Caki2 (cell line): ENCODE measurements around the gene STX8. TPM values are rescaled to one million over a fixed set of nuclear protein-coding genes. Genes with fewer than 3 reads are reported as not detected.

Source experiments
- DNase-seq: peaks from one replicate; pipeline ENCODE4 v3.0.0-alpha.2; 2015; ENCODE audit warnings: low read depth
- in situ Hi-C: cut with HindIII; loops from 2 replicates; pipeline ENCODE4 v1.10.0; 2016; ENCODE audit warnings: low sequenced_read_pairs, low pct_unique_long_range_greater_than_20kb, mixed read lengths
- total RNA-seq: library from RNA; depleted of rRNA; stranded (reverse); fragments of >200 nt; shearing (Covaris generic); gene quantifications from 2 replicates; pipeline ENCODE4 v1.2.3, GENCODE V29; 2014; ENCODE audit warnings: low replicate concordance

The STX8 gene
- total RNA-seq, 1 experiment from 2014 or later, result 34.0 TPM

DNA sequence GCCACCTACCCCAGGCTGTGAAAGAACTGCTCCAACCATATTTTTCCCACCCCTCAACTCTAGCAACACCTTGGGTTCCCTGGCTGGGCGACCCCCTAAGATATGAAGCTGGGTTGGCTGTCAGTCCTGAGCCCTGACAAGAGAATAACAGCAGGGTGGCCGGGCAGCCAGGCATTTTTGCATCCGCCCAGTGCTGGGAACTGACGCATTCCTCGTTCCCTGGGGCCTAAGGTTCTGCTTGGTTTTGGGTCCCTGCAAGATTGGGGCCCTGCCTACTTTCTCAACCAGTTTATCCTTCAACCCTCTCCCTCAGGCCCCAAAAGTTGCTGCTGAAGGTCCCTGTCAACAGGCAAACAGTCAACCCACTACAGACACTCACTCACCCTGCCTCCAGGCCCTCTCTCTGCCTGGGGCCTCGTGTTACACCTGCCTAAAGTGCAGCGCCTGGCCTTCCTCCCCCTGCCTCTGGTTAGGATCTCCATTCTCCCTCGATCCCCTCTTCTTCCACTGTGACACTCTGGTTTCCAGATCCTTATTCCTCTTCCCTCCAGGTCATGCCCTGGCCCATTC is 151.5 kb downstream of the STX8 start:
- in situ Hi-C loops, result no loop called here

DNA sequence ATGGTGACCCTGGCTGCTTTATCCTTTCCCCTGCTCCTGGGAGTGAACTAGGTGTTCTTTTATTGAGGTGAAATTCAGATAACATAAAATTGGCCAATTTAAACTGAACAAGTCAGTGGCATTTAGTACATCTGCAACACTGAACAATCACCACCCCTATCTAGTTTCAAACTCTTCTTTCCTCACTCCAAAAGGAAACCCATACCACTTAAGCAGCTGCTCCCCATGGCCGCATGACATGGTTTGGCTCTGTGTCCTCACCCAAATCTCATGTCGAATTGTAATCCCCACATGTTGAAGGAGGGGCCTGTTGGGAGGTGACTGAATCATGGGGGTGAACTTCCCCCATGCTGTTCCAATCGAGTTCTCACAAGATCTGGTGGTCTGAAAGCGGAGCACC is 154.1 kb downstream of the STX8 start:
- in situ Hi-C loops, result no loop called here
- DNase-seq, result no peak

More for the DNA sequence above, 151.5 kb downstream of the STX8 start:
- no peak for DNase-seq

DNA sequence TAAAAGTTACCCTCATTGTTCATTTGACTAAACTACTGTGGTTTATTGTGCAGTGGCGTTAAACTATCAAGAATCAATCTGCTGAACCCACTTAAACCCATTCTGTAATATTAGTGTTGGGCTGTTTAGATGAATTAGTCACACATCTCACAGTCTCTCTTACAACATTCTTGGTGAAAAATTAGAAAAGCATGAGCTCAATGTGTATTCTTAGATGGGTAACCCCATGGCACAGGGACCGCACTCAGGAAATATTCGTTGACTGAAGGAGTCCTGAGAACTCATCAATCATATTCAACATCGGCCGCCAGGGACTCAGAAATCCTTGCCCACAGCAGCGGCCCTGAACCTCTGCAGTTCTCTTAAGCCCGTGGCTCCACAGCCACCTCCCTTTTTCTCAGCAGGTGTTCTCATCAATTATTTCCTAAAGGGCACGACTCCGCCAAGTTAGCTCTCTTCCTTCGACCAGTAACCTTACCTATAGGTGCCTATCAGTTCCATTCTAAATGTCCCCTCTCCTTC is 155.6 kb downstream of the STX8 start:
- DNase-seq, result no peak
- in situ Hi-C loops, result no loop called here

GRCh38 chr17:9414471-9414870 is 161.1 kb downstream of the STX8 start:
- no peak for DNase-seq

DNA sequence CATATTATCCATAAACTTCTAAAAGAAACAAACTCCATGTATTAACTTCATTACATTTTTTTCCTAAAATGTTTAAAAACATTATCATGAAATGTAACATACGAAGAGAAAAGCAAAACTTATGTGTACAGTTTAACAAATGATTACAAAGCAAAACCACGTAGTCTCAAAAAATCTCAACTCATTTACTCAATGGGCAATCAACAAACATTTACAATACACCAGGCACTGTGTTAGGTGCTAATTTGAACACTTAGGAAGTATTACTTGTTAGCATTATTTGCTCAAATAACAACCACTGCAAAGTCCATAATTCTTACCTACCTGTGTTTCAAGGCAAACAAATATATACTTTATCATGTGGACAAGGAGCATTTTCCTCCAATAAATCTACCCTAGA is 164.9 kb downstream of the STX8 start:
- in situ Hi-C loops, result no loop called here
- no peak for DNase-seq

More at GRCh38 chr17:9414471-9414870, 161.1 kb downstream of the STX8 start:
- in situ Hi-C loops, result no loop called here

- DNase-seq, result no peak
- in situ Hi-C loops, result no loop called here
Measured at GRCh38 chr17:9410301-9410700, 165.3 kb downstream of the STX8 start.

DNA sequence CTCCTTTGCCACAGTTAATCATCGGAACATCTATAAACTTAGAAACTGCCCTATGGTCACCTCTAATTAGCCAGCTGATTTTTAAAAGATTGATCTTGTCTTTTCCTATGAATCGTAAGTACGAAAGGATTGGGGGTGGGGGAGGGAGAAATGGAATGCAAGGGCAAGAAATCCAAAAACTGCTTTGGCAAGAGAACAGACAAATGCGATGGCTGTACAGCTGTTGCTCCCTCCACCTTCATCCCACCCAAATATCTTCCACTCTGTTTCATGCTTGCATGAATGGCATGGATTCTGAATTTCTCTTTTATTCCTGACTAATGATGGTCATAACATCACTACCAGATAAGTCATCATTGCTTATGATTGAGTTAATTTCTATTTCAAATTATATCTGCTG is 165.7 kb downstream of the STX8 start:
- DNase-seq, result no peak
- in situ Hi-C loops, result no loop called here

DNA sequence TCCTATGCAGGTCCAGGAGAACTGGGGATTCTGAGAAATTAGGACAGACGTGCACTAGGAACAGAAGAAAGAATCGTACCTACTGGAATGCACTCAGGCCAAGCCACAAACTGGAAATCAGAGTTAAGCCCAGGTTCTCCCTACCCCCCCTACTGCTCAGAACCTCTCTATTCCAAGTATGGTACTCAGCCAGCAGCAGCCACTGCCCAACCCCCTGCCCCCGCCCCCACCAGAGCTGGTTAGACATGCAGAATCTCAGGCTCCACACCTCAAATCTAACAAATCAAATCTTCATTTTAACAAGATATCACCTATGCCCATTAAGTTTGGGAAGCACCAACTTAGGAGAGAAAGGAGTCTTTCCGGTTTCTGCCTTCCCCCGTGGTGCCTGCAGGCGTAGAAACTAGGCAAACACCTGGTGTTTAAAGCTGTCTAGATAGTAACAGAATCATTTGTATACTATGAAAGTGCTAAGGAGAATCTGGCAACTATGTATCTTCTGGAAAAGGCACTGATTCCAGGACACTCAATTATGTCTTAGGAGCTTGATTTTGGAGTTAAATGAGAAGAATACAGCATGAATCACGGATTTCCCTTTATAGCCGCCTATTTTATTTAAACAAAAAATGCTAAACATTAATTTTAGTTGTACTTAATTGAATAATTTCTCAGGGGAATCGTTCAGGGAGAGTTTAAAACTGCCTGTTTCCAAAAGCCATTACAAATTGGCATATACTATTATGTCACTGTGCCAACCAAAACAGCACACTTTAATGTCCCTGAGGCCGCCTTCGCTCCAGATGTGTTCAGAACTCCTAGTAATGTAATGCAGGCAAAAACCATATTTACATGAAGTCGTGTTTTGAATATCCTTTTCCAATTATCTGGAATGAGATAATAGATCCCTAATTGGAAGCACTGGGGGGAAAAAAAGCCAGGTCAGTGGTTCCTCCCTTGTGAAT is 166.5 kb downstream of the STX8 start:
- in situ Hi-C loops, result no loop called here
- DNase-seq, result no peak

DNA sequence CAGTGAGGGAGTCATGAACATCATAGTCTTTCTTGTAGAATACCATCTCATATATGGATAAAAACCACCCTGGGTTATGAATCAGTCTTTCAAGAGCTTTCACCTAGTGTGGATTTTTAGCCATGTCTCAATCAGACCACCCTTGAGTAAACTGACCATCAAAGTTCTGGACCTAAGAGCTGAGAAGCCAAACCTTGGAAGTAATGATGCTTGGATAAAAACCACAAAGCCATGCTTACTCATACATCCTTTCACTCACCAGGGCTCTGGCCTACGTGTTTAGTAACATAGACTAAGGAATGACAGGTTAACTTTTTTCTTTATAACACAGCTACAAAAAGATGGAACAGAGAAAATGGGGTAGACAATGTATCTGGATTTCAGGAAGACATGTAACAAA is 167.2 kb downstream of the STX8 start:
- DNase-seq, result no peak
- in situ Hi-C loops, result no loop called here

DNA sequence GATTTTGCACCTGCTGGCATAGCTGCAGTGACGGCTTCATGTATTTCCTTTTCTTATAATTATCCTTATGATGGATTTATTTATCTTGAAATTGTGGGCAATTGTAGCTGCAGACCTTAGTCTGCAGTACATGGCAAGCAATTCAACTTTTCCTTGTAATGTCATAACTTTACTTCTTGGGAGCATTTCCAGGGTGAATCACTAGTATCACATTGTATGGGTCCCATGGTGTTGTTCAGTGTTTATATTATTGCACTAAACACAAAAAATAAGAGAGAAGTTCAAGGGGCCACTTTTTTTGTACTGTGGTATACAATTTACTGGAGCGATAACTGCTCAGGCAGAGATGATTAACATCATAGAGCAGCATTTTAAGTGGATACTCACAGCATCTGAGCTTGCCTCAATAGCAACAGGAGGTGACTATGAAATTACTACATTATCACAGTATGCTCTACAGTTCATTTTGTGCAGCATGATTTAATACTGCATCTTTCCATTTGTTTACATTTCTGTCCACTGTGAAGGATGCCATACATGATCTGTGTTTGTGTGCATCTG is 169.5 kb downstream of the STX8 start:
- in situ Hi-C loops, result no loop called here

GRCh38 chr17:9403257-9403656 is 172.4 kb downstream of the STX8 start:
- in situ Hi-C loops, result no loop called here
- DNase-seq, result no peak

More for the DNA sequence above, 169.5 kb downstream of the STX8 start:
- DNase-seq, result no peak

- in situ Hi-C loops, result no loop called here
- DNase-seq, result peak; percentile 19
Measured at GRCh38 chr17:9402590-9403199, 172.9 kb downstream of the STX8 start.

GRCh38 chr17:9401434-9401833 is 174.2 kb downstream of the STX8 start:
- in situ Hi-C loops, result no loop called here
- DNase-seq, result no peak

DNA sequence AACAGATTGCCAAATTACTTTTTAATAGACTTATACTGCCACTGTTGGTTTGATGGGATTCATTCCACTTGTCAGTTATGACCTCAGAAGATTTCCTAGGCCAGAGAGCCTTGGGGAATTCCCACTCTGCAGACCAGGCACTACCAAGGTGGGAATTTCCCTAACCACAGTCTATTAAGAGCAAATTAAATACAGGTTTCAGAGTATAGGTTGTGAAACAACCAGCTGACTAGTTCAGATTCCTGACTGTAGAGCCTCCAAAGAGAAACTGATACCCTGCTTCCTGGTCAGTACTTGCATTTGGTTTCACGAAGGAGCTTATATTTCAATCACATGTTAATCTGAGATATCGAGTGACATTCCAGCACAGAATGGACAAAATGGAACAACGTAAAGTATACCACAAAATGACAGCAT is 186.5 kb downstream of the STX8 start:
- DNase-seq, result peak; percentile 91
- in situ Hi-C loops, result no loop called here

DNA sequence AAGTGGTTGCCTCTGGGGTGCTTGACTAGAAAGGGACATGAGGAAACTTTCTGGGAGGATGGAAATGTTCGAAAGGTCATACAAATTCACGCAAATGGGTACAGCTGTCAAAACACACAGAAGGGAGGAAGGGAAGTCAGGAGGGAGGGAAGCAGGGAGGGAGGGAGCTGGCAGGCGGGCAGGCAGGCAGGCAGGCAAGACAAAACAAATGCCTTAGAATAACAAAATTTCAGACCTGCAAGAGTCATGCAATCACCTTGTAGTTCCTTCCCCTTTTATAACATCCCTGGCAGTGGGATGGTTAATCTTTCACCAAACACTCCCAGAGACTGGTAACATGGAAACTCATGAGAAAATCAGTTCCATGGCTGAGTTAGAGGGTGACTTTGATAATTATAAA is 189.2 kb downstream of the STX8 start:
- in situ Hi-C loops, result no loop called here
- DNase-seq, result peak; percentile 88

GRCh38 chr17:9383826-9384225 is 191.8 kb downstream of the STX8 start:
- DNase-seq, result no peak
- in situ Hi-C loops, result no loop called here

DNA sequence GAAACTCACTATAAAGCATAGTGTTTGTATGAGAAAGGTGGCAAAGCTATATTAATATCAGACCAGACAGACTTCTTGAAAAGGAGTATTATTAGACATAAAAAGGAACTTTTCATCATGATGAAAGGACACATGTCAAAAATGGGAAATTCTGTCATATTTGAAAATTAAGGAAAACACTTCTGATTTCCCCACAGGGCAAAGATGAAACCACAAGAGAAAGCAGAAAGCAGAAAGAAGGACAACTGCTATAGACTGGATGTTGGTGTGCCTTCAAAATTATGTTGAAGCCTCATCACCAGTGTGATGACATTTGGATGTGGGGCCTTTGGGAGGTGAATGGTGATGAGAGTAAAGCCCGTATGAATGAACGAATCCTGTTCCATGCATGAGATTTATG is 193.0 kb downstream of the STX8 start:
- no peak for DNase-seq
- in situ Hi-C loops, result no loop called here

DNA sequence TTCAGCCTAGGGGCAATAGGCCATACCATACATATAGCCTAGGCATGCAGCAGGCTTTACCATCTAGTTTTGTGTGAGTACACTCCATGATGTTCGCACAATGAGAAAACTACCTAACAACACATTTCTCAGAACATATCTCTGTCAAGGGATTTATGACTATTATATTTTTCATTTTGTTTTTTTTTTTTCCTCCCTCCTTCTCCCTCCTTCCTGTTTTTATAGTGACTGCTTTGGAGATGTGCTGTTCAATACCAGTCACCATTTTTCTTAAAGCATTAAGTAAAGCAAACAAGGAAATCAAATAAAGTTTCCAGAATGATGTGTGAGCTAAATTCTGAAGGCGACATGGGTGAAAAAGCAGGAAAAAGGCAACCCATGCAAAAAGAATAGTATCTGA is 194.6 kb downstream of the STX8 start:
- in situ Hi-C loops, result no loop called here
- DNase-seq, result no peak

DNA sequence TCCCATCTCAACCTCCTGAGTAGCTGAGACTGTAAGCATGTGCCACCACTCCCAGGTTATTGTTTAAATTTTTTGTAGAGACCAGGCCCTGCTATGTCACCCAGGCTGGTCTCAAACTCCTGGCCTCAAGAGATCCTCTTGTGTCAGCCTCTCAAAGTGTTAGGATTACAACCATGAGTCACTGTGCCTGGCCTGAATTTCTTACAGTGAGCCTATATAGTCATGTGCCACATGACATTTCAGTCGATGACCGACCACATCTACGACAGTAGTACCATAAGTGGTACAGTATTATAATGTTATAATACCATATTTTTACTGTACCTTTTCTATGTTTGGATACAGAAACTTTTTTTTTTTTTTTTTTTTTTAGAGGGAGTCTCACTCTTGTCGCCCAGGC is 195.3 kb downstream of the STX8 start:
- no peak for DNase-seq
- in situ Hi-C loops, result no loop called here
